ENCODE measurements around the gene SLC25A29. TPM values are rescaled to one million over a fixed set of nuclear protein-coding genes. Genes with fewer than 3 reads are reported as not detected.
"Not testable (repeated sequence)": the region's sequence is repeated elsewhere in the genome, so short reads cannot be mapped to it uniquely, and the experiment has no call there.

The SLC25A29 gene
- total RNA-seq, 2 experiments from 2014 or later = 14.9 to 15.7 TPM

DNA sequence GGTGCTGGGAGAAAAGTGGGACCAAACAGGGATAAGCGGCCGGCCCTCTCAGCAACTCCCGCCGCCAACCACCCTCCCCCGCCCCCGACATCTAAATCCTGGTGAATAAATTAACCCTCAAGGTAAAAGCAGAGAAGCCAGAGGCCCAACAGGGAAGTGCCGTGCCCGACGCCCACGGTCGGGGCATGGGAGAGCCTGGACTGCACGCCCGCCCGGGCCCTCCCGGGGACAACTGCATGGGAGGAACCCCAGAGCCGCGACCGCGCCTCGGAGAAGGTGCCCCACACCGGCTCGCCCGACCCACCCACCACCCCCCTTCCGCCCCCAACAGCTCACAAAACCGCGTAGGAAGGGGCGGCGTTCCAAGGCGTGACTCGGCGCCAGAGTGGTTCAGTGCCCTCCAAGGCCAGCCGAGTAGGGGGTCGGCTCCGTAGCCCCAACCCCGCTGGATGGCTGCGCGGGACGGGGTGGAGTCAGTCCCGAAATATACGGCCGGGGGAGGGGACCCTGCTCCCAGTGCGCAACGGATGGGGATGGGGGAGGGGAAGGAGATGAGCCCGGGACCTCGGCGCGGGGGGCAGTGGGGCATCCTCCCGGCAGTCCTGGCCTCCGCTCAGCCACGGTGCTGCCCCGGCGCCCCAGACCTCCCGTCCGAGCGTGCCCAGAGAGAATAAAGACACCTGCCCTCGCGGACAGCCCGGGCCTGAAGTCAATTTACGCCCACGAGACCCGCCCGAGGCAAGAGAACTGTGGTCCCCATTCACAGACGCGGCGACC is 732 bp downstream of the SLC25A29 start:
- Mint-ChIP-seq H3K9me3 (no peaks in the 10 kb centered on the region), H3K27me3 (peaks cover 6% of the 10 kb centered on the region), H3K27ac (no peak overlapping the region), H3K4me3 (peak overlapping the region; percentile 70), H3K36me3 (no peaks in the 10 kb centered on the region), H3K4me1 (ENCODE audit: low read depth) (peaks cover 10% of the 10 kb centered on the region)
- ChIA-PET CTCF (interaction anchor here (1.1 kb wide), 1 partner anchor 22 kb away, joined by 3 read pairs; no protein-coding TSS in a partner anchor), POLR2A (no interaction called here)
- peak; percentile 33 for DNase-seq
- intact Hi-C loops (cut with micrococcal nuclease) = loop anchor here (1.0 to 10.0 kb wide), 2 partner anchors 72 to 339 kb away; no protein-coding TSS in a partner anchor

DNA sequence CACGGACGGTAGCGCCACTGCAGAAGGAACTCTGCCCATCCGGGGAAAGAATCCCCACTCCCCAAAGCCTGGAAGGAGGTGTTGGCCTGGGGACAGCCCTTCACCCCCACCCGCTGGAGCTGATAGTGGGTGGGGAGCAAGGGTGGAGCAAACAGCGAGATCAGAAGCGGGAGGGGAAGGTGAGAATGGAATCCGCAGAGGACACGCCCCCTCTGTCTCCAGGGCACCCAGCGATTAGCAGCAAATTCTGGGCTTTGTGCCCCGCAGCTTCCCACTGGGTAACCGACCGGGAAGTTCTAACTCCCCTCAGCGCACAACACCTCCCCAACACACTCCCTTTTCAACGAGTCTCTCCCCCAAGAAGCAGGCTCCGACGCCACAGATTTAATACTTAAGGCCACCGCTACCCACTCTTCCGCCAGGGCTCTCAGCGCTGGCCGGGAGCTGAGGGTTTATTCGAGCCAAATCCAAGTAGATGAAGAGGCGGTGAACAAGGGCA is 1.4 kb downstream of the SLC25A29 start:
- peak overlapping the region; percentile 65 for H3K4me3 Mint-ChIP-seq
- no peak for DNase-seq
- peaks cover 6% of the 10 kb centered on the region for H3K27me3 Mint-ChIP-seq
- intact Hi-C loops (cut with micrococcal nuclease) = loop anchor here (1.0 to 10.0 kb wide), 2 partner anchors 72 to 340 kb away; no protein-coding TSS in a partner anchor
- no peaks in the 10 kb centered on the region for H3K36me3 Mint-ChIP-seq
- no peak overlapping the region for H3K27ac Mint-ChIP-seq
- ChIA-PET CTCF (interaction anchor here (1.1 kb wide), 1 partner anchor 21 kb away, joined by 3 read pairs; no protein-coding TSS in a partner anchor), POLR2A (no interaction called here)
- peaks cover 10% of the 10 kb centered on the region for H3K4me1 Mint-ChIP-seq (ENCODE audit: low read depth)
- H3K9me3 Mint-ChIP-seq = no peaks in the 10 kb centered on the region

DNA sequence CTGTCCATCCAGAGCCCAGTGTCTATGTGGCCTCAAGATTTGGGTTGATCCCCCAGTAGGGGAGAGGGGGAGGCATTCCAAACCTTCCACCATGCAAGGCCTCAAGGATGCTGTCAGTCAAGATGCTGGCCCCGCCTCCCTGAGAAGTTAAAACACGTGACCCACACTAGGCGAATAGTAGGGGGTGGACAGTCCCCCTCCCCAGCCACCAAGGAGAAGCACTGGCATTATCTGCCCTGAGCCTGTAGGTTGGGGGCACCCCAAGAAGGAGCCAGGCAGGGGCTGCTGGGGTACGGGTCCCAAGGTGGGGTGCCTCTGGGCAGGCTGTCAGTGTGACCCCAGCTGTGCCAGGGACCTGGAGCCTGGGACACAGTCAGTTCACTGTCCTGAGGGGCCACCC is 2.3 kb downstream of the SLC25A29 start:
- CTCF ChIA-PET = interaction anchor here (1.0 to 2.3 kb wide), 7 partner anchors 11 to 342 kb away, joined by 3 to 14 read pairs (median 5); no protein-coding TSS in a partner anchor
- no peak for DNase-seq
- intact Hi-C loops (cut with micrococcal nuclease) = loop anchor here (10.0 kb wide), 1 partner anchor 341 kb away; no protein-coding TSS in a partner anchor
- H3K36me3 Mint-ChIP-seq = no peaks in the 10 kb centered on the region
- no peak overlapping the region for H3K27ac Mint-ChIP-seq
- H3K9me3 Mint-ChIP-seq = no peaks in the 10 kb centered on the region
- no peak overlapping the region for H3K4me3 Mint-ChIP-seq
- POLR2A ChIA-PET = no interaction called here
- H3K4me1 Mint-ChIP-seq (ENCODE audit: low read depth) = peaks cover 10% of the 10 kb centered on the region
- peaks cover 6% of the 10 kb centered on the region for H3K27me3 Mint-ChIP-seq

DNA sequence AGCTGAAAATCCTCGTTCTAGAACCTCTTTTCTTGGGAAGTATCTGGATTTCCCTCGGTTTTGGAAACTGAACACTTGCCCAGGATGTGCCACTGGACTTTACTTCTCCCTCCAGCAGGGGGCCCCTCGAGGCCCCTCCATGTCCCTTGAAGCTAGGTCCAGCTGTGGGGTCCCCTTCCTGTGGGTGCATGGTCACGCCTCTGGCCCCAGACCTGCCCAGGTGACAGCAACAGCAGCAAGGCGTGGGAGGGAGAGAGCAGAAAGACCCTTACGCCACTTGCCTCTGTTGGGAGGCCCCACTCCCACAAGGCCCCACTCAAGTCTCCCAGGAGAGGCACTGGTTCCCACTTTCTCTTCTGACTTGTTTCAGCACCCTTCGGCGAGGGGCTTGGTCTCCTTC is 3.1 kb downstream of the SLC25A29 start:
- no peaks in the 10 kb centered on the region for H3K36me3 Mint-ChIP-seq
- peaks cover 6% of the 10 kb centered on the region for H3K27me3 Mint-ChIP-seq
- no peaks in the 10 kb centered on the region for H3K9me3 Mint-ChIP-seq
- no peak for DNase-seq
- intact Hi-C loops (cut with micrococcal nuclease) = loop anchor here (10.0 kb wide), 1 partner anchor 342 kb away; no protein-coding TSS in a partner anchor
- POLR2A ChIA-PET = no interaction called here
- H3K4me1 Mint-ChIP-seq (ENCODE audit: low read depth) = peaks cover 10% of the 10 kb centered on the region
- no peak overlapping the region for H3K27ac Mint-ChIP-seq
- no peak overlapping the region for H3K4me3 Mint-ChIP-seq
- CTCF ChIA-PET = interaction anchor here (1.0 to 3.3 kb wide), 8 partner anchors 10 to 343 kb away, joined by 3 to 14 read pairs (median 6); no protein-coding TSS in a partner anchor

DNA sequence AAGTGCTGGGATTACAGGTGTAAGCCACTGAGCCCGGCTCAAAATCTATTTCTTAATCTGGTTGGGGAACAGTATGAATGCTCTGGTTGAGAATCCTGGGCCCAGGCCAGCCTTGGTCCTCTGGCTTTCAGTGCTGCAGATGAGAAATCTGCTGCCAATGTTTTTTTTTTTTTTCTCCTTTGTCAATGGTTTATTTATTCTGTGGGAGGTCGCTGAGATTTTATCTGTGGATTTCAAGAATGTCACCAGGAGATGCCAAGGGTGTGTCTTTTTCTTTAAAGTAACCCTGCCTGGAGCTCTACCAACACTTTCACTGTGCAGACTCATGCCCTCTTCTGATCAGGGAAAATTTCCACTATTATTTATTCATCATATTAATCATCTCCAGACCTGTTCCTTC is 3.6 kb downstream of the SLC25A29 start:
- peaks cover 6% of the 10 kb centered on the region for H3K27me3 Mint-ChIP-seq
- intact Hi-C loops (cut with micrococcal nuclease) = loop anchor here (10.0 kb wide), 1 partner anchor 342 kb away; no protein-coding TSS in a partner anchor
- H3K36me3 Mint-ChIP-seq = no peaks in the 10 kb centered on the region
- H3K9me3 Mint-ChIP-seq = no peaks in the 10 kb centered on the region
- H3K4me1 Mint-ChIP-seq (ENCODE audit: low read depth) = peaks cover 10% of the 10 kb centered on the region
- ChIA-PET CTCF (interaction anchor here (1.1 to 3.3 kb wide), 8 partner anchors 10 to 343 kb away, joined by 3 to 14 read pairs (median 6); no protein-coding TSS in a partner anchor), POLR2A (no interaction called here)
- DNase-seq = no peak
- H3K4me3 Mint-ChIP-seq = no peak overlapping the region
- H3K27ac Mint-ChIP-seq = no peak overlapping the region

DNA sequence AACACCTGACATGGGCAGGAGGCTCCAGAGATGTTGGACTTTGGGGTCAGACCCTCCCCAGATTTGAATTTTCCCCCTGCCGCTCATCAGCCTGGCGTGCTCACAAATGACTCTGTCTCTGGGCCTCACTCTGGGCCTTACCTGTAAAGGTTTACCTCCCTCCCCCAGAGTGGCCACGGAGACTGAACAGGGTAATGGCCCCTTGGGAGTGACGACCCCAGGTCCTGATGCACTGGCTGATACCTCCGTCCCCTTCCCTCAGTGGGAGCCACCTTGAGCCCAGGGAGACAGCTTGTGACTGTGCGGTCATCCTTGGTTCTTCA is 7.0 kb downstream of the SLC25A29 start:
- intact Hi-C loops (cut with micrococcal nuclease) = no loop called here
- Mint-ChIP-seq H3K4me3 (no peak overlapping the region), H3K4me1 (ENCODE audit: low read depth) (no peaks in the 10 kb centered on the region), H3K27ac (no peak overlapping the region), H3K27me3 (no peaks in the 10 kb centered on the region), H3K9me3 (no peaks in the 10 kb centered on the region), H3K36me3 (no peaks in the 10 kb centered on the region)
- ChIA-PET CTCF (no interaction called here), POLR2A (no interaction called here)
- no peak for DNase-seq

DNA sequence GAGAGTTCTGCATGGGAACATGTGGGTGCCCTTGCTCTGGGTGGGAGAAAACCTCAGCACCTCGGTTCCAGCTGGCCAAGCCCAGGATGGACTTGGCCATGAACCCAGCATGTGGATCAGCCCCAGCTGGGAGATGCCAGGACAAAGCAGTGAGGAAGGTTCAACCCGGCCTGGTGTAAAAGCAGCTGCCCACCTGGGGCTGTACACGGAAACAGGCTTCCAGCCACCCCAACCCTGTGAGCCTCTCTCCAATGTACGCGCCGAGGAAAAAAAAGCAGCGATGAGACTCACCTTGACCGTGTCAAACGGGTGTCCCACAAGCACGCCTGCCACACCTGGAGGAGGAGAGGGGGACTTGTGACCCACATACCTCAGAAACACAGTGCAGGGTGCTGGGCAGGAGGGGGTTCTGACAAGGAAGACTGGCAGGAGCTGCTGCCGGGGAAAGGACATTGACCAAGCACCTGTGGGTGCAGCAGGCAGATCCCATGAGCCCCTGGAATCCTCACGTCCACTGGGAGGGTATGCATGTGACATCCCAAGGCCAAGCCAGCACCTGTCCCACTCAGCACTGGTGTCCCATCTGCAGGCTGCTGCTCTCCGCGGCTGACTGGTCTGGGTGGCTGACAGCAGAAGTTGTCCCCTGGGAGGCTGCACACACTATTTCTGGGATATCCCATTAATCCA is 7.5 kb downstream of the SLC25A29 start:
- intact Hi-C loops (cut with micrococcal nuclease) = no loop called here
- H3K9me3 Mint-ChIP-seq = no peaks in the 10 kb centered on the region
- H3K27ac Mint-ChIP-seq = no peak overlapping the region
- CTCF ChIA-PET = interaction anchor here (1.1 to 1.8 kb wide), 3 partner anchors 11 to 79 kb away, joined by 3 to 8 read pairs (median 6); no protein-coding TSS in a partner anchor
- POLR2A ChIA-PET = no interaction called here
- no peak overlapping the region for H3K4me3 Mint-ChIP-seq
- DNase-seq = no peak
- H3K36me3 Mint-ChIP-seq = no peaks in the 10 kb centered on the region
- no peaks in the 10 kb centered on the region for H3K4me1 Mint-ChIP-seq (ENCODE audit: low read depth)
- H3K27me3 Mint-ChIP-seq = no peaks in the 10 kb centered on the region

DNA sequence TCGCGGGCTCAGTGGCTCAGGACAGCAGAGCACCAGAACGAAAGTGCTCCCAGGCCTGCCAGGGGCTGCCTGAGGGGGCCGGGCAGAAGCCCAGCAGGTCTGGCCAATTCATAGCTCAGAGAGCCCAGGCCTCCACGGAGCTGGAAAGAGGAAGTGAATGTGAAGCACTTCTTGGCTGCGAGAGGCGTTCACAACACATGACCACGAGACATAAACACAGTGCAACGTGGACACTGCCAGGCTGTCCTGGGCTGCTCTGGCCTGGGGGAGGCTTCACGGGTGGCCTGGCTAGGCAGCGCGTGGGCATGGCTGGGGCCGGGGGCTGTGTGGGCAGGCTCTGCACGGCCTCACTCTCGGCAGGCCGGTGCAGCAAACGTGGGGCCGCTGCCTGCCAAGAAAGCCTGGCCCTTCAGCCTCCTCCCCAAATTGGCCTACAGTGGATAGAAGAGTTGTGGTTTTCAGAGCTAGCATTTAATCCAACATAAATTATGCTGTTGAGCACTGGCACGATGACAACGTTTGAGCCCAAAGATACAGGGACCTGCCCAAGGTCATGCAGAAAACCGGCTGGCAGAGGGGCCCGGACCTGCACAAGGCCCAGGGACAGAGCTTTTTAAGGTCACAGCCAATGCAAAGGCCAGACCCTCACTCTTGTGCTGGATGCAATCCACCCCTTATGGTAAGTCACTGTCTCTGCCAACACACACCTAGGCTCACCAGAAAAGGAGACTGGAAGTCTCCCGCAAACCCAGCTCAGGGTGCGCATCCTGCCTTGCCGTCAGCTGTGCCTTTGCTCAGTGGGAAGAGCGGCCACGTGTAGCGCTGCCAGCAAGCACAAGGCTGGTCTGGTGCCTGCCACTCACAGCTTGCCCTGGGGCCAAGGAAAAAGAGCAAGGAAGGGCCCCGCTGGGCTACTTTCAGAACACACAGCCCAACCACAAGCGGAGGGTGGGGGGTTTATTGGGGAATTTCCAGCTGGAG is 8.6 kb downstream of the SLC25A29 start:
- CTCF ChIA-PET = interaction anchor here (1.1 to 1.8 kb wide), 3 partner anchors 10 to 80 kb away, joined by 3 to 8 read pairs (median 6); no protein-coding TSS in a partner anchor
- Mint-ChIP-seq H3K27me3 (no peaks in the 10 kb centered on the region), H3K9me3 (no peaks in the 10 kb centered on the region), H3K4me1 (ENCODE audit: low read depth) (no peaks in the 10 kb centered on the region), H3K27ac (no peak overlapping the region), H3K4me3 (no peak overlapping the region), H3K36me3 (no peaks in the 10 kb centered on the region)
- DNase-seq = no peak
- POLR2A ChIA-PET = no interaction called here
- intact Hi-C loops (cut with micrococcal nuclease) = no loop called here

DNA sequence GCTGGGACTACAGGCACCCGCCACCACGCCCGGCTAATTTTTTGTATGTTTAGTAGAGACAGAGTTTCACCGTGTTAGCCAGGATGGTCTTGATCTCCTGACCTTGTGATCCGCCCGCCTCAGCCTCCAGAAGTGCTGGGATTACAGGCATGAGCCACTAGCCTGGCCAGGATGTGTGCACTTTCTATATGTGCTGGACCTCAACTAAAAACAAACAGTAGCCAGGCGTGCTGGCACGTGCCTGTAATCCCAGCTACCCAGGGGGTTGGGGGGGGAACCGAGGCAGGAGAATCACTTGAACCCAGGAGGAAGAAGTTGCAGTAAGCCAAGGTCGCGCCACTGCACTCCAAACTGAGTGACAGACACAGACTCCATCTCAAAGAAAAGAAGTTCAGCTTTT is 9.5 kb downstream of the SLC25A29 start:
- POLR2A ChIA-PET; H3K36me3 Mint-ChIP-seq; DNase-seq; intact Hi-C loops (cut with micrococcal nuclease); H3K27ac Mint-ChIP-seq; H3K4me3 Mint-ChIP-seq; H3K27me3 Mint-ChIP-seq; H3K4me1 Mint-ChIP-seq (ENCODE audit: low read depth); H3K9me3 Mint-ChIP-seq: not testable (repeated sequence)
- CTCF ChIA-PET = interaction anchor here (1.0 kb wide), 1 partner anchor 16 kb away, joined by 3 read pairs; no protein-coding TSS in a partner anchor

DNA sequence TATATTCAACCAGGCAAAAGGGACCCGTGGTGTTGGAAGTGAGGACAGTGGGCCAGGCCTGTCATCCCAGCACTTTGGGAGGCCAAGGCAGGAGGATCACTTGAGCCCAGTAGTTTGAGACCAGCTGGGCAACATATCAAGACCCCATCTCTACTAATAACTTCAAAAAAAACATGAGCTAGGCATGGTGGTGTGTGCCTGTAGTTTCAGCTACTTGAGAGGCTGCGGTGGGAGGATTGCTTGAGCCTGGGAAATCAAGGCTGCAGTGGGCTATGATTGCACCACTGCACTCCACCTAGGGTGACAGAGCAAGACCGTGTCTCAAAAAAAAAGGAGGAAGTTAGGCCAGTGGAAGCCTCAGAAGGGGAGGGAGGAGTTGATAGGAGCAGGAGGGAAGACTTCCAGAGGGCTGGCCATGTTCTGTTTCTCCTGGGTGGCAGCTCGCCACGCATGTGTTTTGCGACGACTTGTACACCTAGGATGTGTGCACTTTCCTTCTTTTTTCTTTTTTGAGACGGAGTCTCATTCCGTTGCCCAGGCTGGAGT is 10.1 kb downstream of the SLC25A29 start:
- Mint-ChIP-seq H3K4me1 (ENCODE audit: low read depth) (no peaks in the 10 kb centered on the region), H3K27ac (no peak overlapping the region), H3K9me3 (no peaks in the 10 kb centered on the region), H3K4me3 (no peak overlapping the region), H3K27me3 (no peaks in the 10 kb centered on the region), H3K36me3 (no peaks in the 10 kb centered on the region)
- ChIA-PET POLR2A (no interaction called here), CTCF (interaction anchor here (1.0 to 2.5 kb wide), 2 partner anchors 10 to 16 kb away, joined by 3 to 15 read pairs; no protein-coding TSS in a partner anchor)
- no peak for DNase-seq
- intact Hi-C loops (cut with micrococcal nuclease) = no loop called here

All from activated CD4-positive, alpha-beta memory T cell treated with anti-CD3 and anti-CD28 coated beads for 36 hours (primary cell).